HEK293T (cell line): ENCODE measurements around the gene B3GNT3.

Source experiments
- FOXK2 ChIP-seq: fragments of 450-650 bp; IDR thresholded peaks from 2 replicates; pipeline ENCODE4 v1.6.1; 2016; ENCODE audit warnings: mild to moderate bottlenecking
- SUZ12 ChIP-seq: fragments of 450-650 bp; IDR thresholded peaks from 2 replicates; pipeline ENCODE4 v1.6.1; 2016; ENCODE audit warnings: mild to moderate bottlenecking

DNA sequence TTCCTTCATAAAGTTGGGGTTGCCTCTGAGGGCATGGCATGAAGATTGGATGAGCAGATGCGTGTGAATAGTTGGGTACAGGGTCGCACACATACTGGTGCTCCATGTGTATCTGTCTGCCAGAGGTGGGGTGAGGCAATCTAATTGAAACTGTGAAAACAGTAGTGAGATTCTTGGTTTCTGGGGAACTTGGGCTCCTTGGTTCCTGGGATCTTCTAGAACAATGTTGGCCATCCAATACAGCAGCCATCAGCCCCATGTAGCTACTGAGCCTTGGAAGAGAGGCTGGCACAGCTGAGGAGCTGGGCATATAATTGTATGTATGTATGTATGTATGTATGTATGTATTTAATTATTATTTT, 43.0 kb upstream of the B3GNT3 start:
- TF ChIP-seq SUZ12 (no peak), FOXK2 (no peak)
